Right atrium auricular region (tissue), 2 donors: ENCODE results near the gene FOXA3. TPM values are rescaled to one million over a fixed set of nuclear protein-coding genes. Genes with fewer than 3 reads are reported as not detected.

Source experiments
- DNase-seq: peaks from one replicate; pipeline ENCODE4 v3.0.0-alpha.2; 2019; ENCODE audit warnings: low spot score
- H3K27ac ChIP-seq, 2 donors: fragments of 200-600 bp; sonication (generic); 1 replicate in 1 of 2; 2 replicates in 1 of 2; pipeline ENCODE4 v1.5.1; 2016 to 2019
- H3K27me3 ChIP-seq, 2 donors: fragments of 200-600 bp; sonication (generic); one replicate each; pipeline versions ENCODE4 v1.5.1 to v1.6.0; 2017 to 2019
- H3K36me3 ChIP-seq: fragments of 200-600 bp; sonication (generic); one replicate; pipeline ENCODE4 v1.5.1; 2016
- H3K4me1 ChIP-seq, 2 donors: fragments of 200-600 bp; sonication (generic); one replicate each; pipeline versions ENCODE4 v1.5.1 to v1.6.0; 2017 to 2019
- H3K4me3 ChIP-seq, 2 donors: fragments of 200-600 bp; sonication (generic); 1 replicate in 1 of 2; 2 replicates in 1 of 2; pipeline ENCODE4 v1.5.1; 2017 to 2019; ENCODE audit warnings: mild to moderate bottlenecking in 1 of 2, moderate library complexity in 1 of 2
- H3K9me3 ChIP-seq, 2 donors: fragments of 200-600 bp; sonication (generic); one replicate each; pipeline ENCODE4 v1.5.1; 2019
- CTCF ChIP-seq, 2 donors: fragments of 200-600 bp; sonication (generic); IDR thresholded peaks; one replicate each; pipeline ENCODE4 v1.5.1; 2019; ENCODE audit warnings: antibody characterized with exemption in 2 of 2
- total RNA-seq, 2 donors: library from RNA; depleted of rRNA; stranded (reverse); fragments of >200 nt; gene quantifications; one replicate each; pipeline ENCODE4 v1.1.0, GENCODE V29; 2016

The FOXA3 gene
- total RNA-seq, 2 donors from 2014 or later, result not detected

DNA sequence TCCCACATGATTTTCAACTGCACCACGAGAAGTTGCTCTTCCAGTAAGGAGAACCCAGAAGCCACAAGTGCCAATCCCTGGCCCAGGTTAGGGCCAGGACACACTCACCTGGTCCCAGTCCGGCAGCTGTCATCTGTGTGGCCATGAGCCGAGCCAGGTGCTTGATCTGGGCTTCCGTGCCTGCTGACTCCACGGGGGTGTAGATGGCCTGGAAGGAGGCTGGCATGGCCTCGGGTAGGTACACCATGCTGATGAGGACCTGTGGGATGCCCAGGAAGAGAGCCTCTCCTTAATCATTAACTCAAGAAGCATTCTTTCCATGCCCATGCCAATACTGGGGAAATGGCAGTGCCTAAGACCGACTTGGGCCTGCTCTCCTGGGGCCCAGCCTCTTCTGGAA is 29.2 kb upstream of the FOXA3 start:
- Histone ChIP-seq H3K4me3 (no peak overlapping the region), H3K27ac (no peak overlapping the region), H3K36me3 (peaks cover 96% of the 10 kb centered on the region), H3K4me1 (no peaks in the 10 kb centered on the region), H3K27me3 (no peaks in the 10 kb centered on the region), H3K9me3 (no peaks in the 10 kb centered on the region)
- no peak for TF ChIP-seq CTCF (IDR thresholded peaks at IDR 0.05)
- no peak for DNase-seq

DNA sequence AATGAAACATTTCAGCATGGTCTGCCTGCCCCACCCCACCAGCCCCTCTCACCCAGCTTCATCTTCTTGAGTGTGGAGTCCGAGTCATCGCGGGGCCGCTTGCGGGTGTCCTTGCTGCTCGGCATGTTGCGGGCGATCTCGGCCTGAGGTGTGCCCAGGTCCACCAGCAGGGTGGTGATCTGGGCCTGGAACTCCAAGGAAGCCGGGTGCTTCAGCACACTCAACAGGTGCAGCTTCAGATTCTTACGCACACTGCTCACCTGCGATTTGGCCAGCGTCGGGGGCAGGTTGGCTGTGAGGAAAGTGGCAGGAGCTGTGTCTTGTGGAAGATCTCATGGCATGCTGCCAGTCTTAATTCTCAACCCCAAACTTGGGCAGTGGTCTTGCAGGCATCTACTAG is 21.9 kb upstream of the FOXA3 start:
- TF ChIP-seq CTCF (IDR thresholded peaks at IDR 0.05), result no peak
- DNase-seq, result no peak
- no peak overlapping the region for H3K4me3 ChIP-seq
- H3K27me3 ChIP-seq, result no peaks in the 10 kb centered on the region
- no peaks in the 10 kb centered on the region for H3K9me3 ChIP-seq
- no peaks in the 10 kb centered on the region for H3K4me1 ChIP-seq
- no peak overlapping the region for H3K27ac ChIP-seq
- H3K36me3 ChIP-seq, result peaks cover 97% of the 10 kb centered on the region

DNA sequence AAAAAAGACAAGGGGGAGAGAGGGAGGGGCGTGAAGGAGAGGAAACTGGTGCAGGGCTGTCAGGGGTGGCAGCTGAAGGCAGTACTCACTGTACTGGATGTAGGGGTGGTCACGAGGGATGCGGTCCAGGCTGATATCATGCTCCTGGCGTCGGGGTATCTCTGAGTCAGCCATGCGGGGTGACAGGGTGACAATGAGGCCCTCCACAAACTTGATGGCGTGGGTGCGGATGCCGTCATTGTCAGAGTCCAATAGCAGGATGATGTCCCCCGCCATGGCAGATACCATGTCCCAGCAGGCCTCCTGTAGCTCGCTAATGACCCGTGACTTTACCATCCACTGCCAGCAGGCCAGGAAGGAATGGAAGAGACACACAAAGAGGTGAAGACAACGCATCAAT is 16.5 kb upstream of the FOXA3 start:
- Histone ChIP-seq H3K27me3 (no peaks in the 10 kb centered on the region), H3K4me1 (no peaks in the 10 kb centered on the region), H3K4me3 (no peak overlapping the region), H3K27ac (no peak overlapping the region), H3K36me3 (peaks cover 85% of the 10 kb centered on the region), H3K9me3 (no peaks in the 10 kb centered on the region)
- DNase-seq, result no peak
- TF ChIP-seq CTCF (IDR thresholded peaks at IDR 0.05), result no peak

GRCh38 chr19:45848922-45849321 is 15.2 kb upstream of the FOXA3 start:
- no peak for TF ChIP-seq CTCF (IDR thresholded peaks at IDR 0.05)
- Histone ChIP-seq H3K4me1 (no peaks in the 10 kb centered on the region), H3K36me3 (peaks cover 83% of the 10 kb centered on the region), H3K27ac (no peak overlapping the region), H3K9me3 (no peaks in the 10 kb centered on the region), H3K4me3 (no peak overlapping the region), H3K27me3 (no peaks in the 10 kb centered on the region)
- DNase-seq, result no peak

GRCh38 chr19:45852145-45852750 is 11.9 kb upstream of the FOXA3 start:
- H3K36me3 ChIP-seq, result peaks cover 59% of the 10 kb centered on the region
- H3K27ac ChIP-seq, result no peak overlapping the region
- H3K4me3 ChIP-seq, result no peak overlapping the region
- no peak for DNase-seq
- no peak for TF ChIP-seq CTCF (IDR thresholded peaks at IDR 0.05)
- H3K27me3 ChIP-seq, result no peaks in the 10 kb centered on the region
- H3K4me1 ChIP-seq, result no peaks in the 10 kb centered on the region
- H3K9me3 ChIP-seq, result no peaks in the 10 kb centered on the region

- Histone ChIP-seq H3K9me3 (no peaks in the 10 kb centered on the region), H3K4me3 (no peak overlapping the region), H3K27ac (no peak overlapping the region), H3K36me3 (peaks cover 52% of the 10 kb centered on the region), H3K27me3 (no peaks in the 10 kb centered on the region), H3K4me1 (no peaks in the 10 kb centered on the region)
- no peak for TF ChIP-seq CTCF (IDR thresholded peaks at IDR 0.05)
- no peak for DNase-seq
These were observed 11.1 kb upstream of the FOXA3 start for GRCh38 chr19:45852983-45853382.
